Stimulated activated CD4-positive, alpha-beta T cell treated with anti-CD3 and anti-CD28 coated beads, Interleukin-4, amount 100 ng/mL, for 24 hours (primary cell): ENCODE data around the gene RUNX3.
A peak's percentile ranks its signal among the peaks of the same experiment; 100 is the strongest.

Experiments used
- DNase-seq: peaks from one replicate; pipeline ENCODE4 v3.0.0-alpha.2; 2020

The RUNX3 gene

DNA sequence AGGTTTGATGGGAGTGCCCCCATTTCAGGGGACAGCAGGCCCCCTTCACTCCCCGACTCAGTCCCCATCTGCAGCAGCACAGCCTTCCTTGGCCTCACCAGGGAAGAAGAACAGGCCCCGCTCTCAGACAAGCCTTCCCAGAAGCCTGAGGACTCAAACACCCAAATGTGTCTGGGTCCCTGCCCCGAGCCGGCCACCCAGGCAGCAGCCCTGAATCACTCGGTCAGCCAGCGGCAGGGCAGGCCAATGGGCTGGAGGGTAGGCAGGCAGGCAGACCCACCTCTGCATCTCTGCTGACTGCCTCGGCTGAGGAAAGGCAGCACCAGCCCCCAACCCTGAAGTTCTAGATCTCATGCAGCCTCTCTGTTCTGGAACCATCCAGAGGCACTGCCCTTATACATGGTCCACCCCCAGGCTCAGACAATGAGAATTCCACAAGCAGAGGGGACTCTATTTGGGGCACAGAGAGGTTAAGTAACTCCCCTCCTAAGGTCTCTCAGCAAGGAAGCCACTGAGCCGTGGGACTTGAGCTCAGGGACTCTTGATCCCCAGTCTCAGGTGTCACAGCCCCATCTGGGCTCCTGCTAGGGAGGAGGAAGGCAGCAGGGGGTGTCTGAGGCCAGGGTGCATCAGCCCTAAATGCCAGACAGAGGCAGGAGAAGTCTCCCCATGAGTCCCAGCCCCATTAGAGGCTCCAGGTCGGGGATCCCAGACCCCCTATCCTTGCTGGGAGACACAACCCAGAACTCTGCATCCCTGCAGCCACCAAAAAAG, 33.2 kb upstream of the RUNX3 start:
- DNase-seq: no peak

DNA sequence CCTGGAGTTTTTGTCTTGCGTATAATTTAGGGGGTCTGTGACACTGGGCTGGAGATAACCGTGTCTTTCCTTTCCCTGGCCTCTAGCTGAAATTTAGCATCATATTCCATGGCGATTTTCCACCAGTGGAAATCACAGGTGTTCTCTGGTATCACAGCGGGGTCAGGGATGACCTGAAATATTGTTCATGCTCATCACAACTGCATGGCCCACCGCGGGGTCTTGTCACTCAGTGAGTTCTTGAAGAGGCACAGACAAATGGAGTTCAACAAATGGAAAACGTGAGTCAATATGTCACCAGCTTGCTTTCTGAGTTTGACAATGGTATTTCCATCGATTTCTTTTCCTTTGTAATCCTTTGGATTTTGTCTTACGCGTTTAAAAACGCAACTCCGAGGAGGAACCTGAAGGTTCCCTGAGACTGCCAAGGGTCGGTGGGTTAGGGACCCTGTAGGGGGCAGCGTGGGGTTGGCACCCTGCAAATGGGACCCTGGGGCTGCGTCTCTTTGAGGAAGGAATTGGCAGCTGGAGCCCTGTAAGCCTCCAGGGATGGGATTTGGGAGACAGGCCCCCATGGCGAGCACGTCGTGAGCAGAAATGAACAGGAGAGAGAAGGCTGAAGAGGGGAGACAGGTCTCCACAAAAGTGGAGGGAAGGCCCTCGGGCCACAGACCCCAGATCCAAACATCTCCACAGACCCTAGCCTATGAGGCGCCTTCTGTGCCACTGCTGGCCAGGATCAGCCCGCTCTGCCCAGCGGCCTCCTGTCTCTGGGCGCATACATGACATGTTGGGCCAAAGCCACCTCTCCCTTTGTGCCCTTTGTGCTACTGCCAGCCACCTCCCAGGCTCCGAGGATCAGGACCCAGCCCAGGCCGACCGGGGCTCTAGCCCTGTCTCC, 32.1 kb upstream of the RUNX3 start:
- no peak for DNase-seq

DNA sequence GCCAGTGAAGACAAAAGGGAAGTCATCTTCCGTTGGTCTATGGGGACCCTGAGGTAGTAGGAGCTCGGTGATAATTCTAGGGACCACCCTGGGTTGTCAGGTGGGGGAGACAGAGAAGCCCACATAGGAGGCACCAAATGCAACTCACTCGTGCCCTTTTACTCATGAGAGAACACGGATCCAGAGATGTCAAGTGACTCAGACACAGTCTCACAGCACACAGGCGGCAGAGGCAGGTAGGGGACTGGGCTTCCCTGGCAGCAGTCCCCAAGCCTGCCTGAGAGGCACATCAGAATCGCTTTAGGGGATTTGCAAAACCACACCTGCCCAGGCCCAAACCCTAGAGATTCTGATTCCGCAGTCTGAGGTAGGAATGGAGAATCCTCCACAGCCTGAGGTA, 31.3 kb upstream of the RUNX3 start:
- DNase-seq: no peak

DNA sequence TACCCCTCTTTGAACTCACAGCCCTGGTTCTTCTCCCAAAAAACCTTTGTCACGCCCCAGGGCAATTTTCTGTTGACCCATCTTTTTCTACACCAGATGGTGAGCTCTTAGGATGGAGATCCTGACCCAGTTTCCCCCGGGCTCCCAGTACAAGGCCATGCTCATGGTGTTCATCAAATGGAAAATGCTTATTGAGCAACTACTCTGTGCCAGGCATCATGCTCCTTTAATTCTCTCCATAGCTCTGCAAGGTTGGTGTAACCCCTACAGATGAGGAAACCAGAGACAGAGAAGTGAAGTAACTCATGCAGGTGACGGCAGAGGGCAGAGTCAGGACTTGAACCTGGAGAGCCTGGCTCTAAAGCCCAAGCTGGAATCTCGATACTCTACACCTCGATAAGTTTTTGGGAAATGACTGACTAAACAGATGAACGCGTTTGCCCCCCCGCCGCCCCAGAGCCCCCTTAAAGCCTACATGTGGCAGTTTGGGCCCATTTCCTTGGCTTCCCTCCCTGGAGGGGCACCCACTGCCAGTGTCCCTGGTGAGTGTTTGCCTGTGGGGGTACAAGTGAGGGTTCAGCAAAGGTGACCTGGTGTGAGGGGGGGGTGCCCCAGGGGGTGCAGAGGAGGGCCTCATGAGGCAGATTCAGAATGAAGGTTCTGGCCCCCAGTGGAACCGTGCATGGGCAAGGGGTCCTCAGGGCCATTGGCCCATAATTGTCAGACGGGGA, 30.2 kb upstream of the RUNX3 start:
- no peak for DNase-seq

DNA sequence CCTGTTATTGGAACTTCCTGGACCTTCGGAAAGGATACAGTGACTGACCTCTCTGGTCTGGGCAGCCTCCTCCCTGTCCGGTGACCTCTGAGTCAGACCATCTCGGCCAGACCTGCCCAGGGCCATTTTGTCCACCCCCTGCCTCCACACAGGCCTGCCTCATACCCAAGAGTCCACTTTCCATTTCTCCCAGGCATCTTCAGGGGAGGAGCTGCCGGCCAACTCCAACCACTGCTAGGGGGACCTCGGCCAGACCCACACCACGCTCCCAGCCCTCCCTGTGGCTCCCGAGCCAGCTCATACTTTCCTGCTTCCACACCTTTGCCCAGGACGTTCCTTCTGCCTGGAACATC, 29.5 kb upstream of the RUNX3 start:
- DNase-seq: no peak

DNA sequence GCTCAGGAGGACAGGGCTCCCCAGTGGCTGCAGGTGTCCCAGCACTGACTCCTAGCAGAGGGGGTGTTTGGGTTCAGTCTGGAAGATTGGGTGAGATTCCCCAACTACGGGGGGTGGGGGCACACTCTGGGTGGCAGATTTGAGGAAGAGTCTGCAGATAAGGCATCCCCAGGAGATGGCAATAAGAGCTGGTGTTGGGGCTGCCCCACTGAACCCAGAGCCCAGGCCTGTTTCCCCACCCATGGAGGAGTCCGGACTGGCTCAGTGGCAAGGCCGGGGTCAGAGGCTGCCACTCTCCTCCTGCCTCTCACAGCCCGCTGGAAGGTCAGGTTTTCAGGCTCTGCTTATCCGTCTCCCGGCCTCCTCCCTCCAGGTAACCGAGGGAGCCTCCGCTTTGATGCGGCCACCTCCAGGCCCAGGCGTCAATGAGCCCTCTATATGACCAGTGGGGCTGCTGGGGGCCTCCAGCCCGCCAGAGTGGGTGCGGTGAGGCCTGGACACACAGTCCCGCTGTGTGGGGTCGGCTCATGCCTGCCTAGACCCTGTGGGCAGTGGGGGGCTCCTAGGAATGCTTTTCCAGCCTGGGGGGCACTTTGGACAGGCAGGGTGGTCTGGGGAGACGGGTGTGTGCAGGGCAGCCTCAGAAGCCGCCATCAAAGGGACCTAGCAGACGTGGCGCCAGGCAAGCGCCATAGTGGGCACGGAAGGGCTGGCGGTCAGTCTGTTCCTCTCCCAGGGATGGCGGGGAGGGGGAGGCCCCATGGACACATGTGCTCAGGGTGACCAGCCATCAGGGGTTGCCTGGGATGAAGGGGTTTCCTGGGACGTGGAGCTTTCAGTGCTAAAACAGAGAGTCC, 28.9 kb upstream of the RUNX3 start:
- no peak for DNase-seq

DNA sequence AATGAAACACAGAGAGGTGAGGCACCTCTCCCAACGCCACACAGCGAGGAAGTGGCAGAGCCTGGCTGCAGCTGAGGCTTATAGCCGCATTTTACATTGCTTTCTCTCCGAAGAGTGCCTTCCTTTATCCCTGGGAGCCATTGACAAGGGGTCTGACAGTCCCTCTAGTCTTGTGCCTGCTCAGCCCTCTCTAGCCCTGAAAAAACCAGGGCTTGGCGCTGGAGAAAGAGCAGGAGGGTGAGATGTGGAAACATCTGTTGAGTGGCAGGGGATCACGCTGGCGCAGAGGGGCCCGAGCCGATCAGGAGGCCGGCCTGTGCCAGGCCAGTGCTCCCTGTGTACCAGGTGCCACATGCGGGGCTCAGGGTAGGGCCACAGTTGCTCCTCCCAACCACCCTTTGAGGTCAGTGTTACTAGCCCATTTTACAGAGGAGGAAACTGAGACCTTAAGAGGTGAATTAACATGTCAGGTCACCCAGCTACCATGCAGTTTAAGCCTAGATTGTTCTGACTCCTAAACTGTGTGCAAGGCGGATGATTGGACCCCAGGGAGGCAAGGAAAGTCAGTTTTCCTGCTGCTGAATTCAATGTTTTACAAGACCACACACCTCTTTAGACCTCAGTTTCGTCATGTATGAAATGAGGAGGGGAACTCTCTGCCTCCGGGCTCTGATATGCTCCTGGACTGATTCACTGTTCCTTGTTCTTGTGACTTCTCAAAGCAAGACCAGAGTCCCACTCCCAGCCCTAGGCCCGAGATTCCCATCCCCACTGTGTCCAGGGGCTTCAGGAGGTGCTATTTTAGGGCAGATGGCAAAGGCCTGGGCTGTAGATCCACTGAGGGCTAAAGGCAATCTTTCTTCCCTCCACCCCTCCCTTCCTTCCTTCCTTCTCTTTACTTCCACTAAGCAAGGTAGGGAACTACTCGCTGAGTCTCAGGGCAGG, 28.0 kb upstream of the RUNX3 start:
- no peak for DNase-seq

DNA sequence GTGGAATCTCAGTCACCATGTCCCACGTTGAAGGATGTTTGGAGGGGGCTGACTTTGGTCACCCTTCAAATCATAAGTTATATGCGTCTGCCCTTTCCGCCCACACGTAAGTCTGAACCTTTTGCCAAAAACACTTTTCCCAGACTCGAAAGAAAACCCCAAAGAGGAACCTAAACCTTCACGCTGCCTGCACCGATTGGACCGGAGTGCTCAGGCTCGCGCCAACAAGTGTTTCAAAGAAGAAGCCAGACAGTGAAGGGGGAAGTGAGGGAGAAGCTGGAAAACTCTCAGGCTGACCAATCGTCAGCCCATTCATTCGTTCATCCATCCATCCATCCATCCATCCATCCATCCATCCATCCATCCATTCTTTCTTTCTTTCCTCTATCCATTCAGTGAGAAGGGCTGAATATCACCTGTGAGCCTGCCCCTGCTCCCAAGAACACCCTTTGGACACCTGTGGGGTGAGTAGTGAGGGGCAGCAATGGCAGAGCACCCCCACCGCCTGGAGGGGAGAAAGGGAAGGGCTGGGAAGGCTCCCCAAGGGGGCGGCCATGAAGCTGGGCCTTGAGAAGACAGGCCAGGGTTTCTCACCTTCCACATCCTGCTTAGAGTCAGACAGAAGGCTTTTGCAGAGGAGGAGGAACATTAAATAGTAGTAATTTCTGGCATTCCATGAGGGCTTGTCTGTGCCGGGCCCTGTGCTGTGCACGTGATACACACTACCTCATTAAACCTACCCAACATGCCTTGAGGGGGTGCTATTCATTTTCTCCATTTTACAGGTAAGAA, 27.1 kb upstream of the RUNX3 start:
- no peak for DNase-seq

DNA sequence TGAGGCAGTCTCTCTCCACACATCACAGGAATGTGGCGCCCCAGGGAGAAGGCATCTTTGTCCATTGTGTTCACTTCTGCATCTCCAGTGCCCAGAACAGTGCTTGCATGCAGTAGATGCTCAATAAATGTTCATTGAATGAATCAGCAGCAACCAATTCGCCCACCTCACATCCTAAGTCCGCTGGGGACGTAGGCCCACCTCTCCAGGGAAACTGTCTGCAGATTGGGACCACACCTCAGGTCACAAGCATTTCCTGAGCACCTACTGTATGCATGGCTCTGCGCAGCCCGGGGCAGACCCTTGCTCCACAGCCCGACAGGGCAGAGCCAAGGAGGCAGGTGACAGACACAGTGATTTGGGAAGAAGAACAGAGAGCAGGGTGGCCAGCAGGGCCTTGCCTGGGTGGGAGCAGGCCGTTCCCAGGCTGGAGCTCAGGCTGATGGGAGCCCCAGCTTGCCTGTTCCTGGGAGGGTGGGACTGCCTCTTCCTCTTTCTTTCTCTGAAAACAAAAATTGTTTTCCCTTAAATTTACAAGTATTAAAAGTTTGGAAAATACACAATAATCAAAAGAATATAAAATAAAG, 25.8 kb upstream of the RUNX3 start:
- DNase-seq: no peak

DNA sequence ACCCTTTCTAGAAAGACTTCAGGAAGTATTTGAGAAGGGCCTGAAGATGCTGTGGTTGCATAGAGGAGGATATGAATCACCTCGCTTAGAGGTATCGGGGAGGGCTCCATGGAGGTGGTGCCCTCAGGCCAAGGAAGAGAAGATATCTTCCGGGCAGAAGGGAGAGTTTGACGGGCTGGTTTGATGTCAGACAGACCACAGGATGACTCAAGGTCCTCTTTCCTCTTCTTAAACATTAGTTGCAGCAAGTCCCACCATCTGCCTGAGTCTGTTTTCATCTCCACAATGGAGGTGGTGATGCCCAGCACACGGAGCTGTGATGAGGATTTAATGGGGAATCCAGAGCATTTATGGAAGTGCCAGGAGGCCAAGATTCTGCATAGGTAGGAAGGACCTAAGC, 25.1 kb upstream of the RUNX3 start:
- peak; percentile 79 for DNase-seq

DNA sequence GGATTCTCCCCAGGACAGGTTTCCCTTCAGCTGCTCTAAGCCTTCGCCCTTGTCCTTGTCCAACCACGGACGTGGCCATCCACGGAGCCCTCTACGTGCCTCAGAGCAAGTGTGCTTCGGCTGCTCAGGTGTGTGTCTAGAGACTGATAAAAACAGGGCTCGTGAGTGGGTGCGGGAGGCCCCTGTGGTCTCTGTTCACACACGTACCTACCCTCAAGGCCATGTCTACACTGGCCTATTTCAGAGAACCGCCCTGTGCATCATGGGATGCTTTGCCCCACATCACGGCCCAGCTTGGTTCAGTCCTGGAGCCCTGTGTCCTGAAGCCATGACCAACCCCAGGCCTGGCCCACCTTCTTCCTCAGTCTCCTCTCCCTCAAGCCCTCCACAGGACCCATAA, 24.6 kb upstream of the RUNX3 start:
- no peak for DNase-seq

DNA sequence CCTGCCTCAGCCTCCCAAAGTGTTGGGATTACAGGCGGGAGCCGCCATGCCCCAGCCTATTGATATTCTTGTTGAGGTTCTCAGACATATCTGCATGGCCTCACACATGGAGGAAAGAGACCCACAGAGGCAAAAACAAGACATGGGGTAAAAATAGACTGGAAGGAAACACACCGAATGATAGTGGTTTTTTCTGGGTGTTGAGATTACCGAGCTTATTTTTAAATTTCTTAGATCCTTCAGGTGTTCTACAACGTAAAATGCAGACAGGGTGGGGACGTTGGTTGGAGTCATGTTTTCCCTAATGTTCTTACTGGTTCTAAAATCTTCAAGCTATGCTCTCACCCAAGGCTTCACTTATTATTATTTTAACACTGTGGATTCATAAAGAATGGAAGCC, 23.9 kb upstream of the RUNX3 start:
- no peak for DNase-seq

DNA sequence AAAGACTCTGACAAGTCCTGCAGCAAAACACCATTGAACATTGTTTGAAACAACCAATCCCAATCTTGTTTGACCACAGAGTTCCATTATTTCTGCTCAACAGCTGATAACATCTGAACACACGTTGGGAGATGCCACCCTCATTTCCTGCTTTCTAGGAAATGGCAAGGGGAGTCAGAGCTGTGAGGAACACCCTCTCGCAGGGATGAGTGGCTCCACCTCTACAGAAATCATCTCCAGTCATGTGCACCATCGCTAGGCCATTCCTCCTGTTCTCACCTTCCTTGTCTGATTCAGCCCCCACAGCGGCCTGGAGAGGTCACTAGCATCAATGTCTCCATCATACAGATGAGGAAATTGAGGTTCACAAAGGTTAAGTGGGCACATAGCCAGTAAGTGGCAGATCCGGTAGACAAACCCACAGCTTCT, 22.4 kb upstream of the RUNX3 start:
- no peak for DNase-seq

DNA sequence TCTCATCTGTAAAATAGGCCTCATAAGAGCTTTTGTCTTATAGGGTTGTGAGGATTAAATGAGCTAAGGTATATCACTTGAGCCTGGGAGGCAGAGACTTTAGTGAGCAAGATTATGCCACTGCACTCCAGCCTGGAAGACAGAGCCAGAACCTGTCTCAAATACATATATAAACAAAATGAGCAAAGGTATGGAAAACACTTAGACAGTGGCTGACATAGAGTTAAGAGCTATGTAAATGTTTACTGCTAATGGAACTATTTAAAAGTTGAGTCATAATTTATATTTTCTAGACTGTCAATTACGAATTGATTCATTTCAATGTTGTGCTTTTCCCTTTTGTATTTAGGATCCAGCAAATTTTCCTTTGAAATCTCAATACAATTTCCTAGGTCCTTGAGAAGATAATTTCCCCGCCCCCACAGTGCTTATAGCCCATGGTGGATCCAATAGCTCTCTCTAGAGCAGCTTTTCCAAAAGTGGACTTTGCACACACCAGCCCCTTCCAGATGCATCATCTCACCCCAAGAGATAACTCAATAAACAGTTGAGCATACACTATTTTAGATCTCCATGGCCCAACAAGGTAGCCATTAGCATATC, 21.8 kb upstream of the RUNX3 start:
- no peak for DNase-seq

DNA sequence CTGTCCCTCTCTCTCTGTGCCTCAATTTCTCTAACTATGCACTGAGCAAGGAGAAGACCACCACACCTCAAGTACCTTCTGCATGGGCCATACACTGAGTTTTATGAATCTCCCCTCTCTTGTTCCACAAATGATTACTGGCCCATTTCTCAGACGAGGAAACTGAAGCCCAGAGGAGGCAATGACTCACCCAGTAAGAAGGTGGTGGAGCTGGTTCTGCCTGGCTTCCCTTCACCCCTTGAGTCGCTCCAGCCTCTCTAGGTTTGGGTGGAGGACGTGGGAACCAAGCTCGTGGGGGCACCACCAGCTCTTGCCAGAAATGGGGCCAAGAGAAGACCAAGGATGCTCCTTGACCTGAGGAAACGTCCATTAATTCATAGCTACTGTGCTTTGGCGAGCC, 21.3 kb upstream of the RUNX3 start:
- no peak for DNase-seq

DNA sequence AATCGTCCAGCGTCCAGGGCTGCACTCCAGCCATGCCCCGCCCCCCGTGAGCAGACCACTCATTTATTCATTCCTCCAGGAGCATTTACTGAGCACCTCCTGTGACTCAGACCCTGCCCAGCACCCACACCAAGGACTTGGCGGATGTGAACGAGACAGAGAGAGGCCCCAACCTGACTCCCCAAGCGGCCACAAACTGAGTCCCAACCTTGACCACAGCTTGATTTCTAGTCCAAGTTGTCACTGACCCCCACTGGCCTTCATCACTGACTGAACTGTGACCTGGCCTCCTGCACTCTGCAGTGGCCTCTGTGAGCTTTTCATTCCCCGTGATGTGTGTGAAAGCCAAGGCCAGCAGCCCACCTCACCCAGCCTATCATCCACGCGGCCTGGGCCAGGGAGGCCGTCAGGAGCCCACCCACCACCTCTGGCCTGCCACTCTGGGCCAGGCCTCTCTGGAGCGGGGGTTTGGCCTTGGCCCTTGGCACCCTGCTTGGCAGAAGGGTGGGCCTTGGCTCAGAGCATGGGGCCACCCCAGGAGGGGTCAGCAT, 19.3 kb upstream of the RUNX3 start:
- DNase-seq: no peak

DNA sequence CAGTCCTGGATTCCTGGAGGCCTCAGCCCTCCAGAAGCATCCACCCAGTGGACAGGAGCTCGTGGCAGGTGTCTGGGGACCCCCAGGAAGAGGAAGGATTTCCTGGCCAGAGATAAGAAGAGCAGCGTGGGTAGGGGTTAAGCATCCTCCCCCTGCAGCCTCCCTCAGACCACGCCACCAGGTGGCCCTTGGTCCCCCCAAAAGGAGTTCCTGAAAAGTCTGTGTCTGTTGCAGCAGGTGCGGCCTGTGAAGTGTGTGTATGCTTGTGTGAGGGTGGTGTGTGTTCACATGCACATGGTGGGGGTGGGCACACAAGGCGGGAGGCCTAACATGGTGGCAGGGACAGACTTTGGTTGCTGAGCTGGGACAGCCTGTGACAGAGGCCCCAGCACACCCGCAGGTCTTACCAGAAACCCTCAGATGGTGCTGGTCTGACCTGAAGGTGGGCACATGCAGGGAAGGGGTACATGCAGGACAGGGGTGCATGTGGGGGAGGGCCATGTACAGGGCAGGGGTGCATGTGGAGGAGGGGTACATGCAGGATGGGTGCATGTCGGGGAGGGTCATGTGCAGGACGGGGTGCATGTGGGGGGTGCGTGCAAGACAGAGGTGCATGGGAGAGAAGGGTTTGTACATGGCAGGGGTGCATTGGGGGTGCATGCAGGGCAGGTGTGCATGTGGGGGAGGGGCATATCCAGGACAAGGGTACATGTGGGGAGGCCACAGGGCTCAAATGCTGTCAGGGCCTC, 18.2 kb upstream of the RUNX3 start:
- DNase-seq: no peak

DNA sequence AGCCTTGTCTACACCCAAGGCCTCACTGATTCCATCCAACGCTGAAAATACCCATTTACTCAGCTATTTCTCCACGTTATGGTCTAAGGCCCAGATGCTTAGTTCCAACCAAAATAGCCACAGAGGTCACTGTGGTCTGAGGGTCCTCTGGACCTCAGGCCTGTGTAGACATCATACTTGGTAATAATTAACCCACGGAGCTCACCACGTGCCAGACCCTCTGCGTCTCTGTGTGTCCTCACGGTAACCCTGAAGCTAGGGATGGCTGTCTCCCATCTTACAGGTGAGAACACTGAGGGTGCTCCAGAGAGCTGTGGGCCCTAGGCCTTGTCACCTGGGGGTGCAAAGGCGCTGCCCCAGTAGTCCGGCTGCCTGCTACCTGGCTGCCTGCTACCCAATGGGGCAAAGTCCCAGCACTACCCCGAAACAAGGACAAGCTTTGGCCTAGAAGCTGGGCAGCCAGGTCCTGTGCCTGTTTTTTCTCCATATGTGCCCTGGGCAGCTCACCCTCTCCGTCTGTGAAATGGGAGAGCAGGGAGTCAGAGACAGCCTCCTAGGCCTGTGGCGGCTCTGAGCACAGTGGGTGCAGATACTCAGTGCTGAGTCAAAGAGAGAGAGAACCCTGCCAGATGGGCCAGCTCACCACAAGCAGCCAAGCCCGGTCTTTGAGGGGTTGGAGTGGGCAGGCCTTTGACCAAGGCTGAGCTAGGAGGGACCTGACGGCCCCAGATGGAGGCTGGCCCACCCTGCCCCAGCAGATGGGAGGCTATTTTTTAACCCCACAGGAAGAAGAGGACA, 17.0 kb upstream of the RUNX3 start:
- DNase-seq: no peak
